ENCODE data around the gene CDC14B.

The CDC14B gene

DNA sequence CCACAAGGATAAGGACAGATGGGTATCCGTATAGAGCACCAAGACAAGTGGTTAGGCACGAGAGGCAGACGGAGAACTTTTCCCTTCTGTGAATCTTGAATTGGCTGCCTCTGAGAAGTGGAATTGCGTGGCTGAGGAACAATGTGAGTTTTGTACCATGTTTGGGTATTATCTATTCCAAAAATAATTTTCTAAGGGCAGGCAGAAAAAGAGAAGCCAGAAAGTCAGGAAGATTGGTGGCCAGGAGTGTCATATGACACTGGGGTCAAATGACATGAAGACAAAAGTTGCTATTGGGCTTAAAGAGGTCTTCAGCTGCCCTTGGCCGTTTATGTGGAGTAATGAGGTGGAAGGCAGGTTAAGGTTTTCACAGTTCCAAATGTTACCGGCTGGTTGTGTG is 155.2 kb downstream of the CDC14B start:
- no peak for TF ChIP-seq FOXP2 (optimal IDR thresholded peaks at IDR 0.05; ENCODE audit: borderline replicate concordance, extremely low read depth, extremely low read length, insufficient read depth)
- no peak for TF ChIP-seq SIN3A (IDR thresholded peaks at IDR 0.05; ENCODE audit: borderline replicate concordance, insufficient read depth, low read length)
- no peak for TF ChIP-seq TAF1 (IDR thresholded peaks at IDR 0.05; ENCODE audit: borderline replicate concordance, insufficient read depth, low read length)

DNA sequence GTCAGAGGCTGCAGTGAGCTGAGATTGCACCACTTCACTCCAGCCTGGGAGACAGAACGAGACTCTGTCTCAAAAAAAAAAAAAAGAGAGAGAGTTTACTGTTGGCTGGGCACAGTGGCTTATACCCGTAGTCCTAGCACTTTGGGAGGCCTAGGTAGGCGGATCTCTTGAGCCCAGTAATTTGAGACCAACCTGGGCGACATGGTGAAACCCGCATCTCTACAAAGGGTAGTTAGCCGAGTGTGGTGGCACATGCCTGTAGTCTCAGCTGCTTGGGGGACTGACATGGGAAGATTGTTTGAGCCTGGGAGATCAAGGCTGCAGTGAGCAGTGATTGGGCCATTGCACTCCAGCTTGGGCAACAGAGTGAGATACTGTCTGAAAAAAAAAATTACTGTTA is 157.1 kb downstream of the CDC14B start:
- TF ChIP-seq FOXP2 (optimal IDR thresholded peaks at IDR 0.05; ENCODE audit: borderline replicate concordance, extremely low read depth, extremely low read length, insufficient read depth): no peak
- TF ChIP-seq SIN3A (IDR thresholded peaks at IDR 0.05; ENCODE audit: borderline replicate concordance, insufficient read depth, low read length): no peak
- TF ChIP-seq, protein P1, sequence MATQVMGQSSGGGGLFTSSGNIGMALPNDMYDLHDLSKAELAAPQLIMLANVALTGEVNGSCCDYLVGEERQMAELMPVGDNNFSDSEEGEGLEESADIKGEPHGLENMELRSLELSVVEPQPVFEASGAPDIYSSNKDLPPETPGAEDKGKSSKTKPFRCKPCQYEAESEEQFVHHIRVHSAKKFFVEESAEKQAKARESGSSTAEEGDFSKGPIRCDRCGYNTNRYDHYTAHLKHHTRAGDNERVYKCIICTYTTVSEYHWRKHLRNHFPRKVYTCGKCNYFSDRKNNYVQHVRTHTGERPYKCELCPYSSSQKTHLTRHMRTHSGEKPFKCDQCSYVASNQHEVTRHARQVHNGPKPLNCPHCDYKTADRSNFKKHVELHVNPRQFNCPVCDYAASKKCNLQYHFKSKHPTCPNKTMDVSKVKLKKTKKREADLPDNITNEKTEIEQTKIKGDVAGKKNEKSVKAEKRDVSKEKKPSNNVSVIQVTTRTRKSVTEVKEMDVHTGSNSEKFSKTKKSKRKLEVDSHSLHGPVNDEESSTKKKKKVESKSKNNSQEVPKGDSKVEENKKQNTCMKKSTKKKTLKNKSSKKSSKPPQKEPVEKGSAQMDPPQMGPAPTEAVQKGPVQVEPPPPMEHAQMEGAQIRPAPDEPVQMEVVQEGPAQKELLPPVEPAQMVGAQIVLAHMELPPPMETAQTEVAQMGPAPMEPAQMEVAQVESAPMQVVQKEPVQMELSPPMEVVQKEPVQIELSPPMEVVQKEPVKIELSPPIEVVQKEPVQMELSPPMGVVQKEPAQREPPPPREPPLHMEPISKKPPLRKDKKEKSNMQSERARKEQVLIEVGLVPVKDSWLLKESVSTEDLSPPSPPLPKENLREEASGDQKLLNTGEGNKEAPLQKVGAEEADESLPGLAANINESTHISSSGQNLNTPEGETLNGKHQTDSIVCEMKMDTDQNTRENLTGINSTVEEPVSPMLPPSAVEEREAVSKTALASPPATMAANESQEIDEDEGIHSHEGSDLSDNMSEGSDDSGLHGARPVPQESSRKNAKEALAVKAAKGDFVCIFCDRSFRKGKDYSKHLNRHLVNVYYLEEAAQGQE (IDR thresholded peaks at IDR 0.05; ENCODE audit: insufficient read depth in 1 of 2, low read depth in 2 of 2, low read length in 2 of 2): no peak
- no peak for TF ChIP-seq TAF1 (IDR thresholded peaks at IDR 0.05; ENCODE audit: borderline replicate concordance, insufficient read depth, low read length)
- TF ChIP-seq POLR2AphosphoS5 (IDR thresholded peaks at IDR 0.05; ENCODE audit: low read depth, low read length): no peak

DNA sequence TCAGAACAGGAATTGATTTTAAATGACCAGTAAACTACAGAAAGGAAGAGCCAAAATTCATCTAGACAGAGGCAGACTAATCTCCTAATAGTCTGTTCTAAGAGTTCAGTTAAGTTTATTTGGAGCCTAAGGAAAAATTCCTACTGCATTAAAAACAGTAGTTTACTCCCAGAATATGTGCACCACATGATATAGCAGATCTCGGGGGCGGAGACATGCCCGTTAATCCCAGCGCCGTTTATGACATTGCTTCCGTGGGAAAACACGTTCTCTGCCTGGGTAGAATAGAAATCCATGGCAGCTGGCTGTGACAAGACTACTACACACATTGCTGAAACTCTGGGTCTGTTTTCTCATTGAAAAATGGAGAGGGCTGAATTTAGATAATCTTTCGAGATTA is 158.3 kb downstream of the CDC14B start:
- no peak for TF ChIP-seq FOXP2 (optimal IDR thresholded peaks at IDR 0.05; ENCODE audit: borderline replicate concordance, extremely low read depth, extremely low read length, insufficient read depth)
- TF ChIP-seq TAF1 (IDR thresholded peaks at IDR 0.05; ENCODE audit: borderline replicate concordance, insufficient read depth, low read length): no peak
- TF ChIP-seq, protein P1 (IDR thresholded peaks at IDR 0.05; ENCODE audit: insufficient read depth in 1 of 2, low read depth in 2 of 2, low read length in 2 of 2): no peak
- no peak for TF ChIP-seq POLR2AphosphoS5 (IDR thresholded peaks at IDR 0.05; ENCODE audit: low read depth, low read length)
- TF ChIP-seq SIN3A (IDR thresholded peaks at IDR 0.05; ENCODE audit: borderline replicate concordance, insufficient read depth, low read length): no peak

DNA sequence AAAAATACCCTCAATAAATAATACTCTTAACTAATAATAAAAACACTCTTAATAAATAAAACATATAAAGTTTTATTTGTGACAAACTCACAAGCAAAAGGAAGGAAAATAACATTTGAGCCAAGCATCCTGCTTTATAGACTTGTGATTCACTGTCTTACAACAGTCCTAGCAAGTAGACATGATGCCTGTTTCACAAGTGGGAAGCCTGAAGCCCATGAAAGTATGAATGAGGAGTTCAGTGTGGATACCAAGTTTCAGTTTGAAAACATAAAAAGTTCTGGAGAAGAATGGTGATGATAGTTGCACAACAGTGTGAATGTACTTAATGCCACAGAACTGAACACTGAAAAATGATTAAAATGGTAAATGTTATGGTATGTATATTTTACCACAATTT is 158.8 kb downstream of the CDC14B start:
- TF ChIP-seq SIN3A (IDR thresholded peaks at IDR 0.05; ENCODE audit: borderline replicate concordance, insufficient read depth, low read length) (no peak), TAF1 (IDR thresholded peaks at IDR 0.05; ENCODE audit: borderline replicate concordance, insufficient read depth, low read length) (no peak), FOXP2 (optimal IDR thresholded peaks at IDR 0.05; ENCODE audit: borderline replicate concordance, extremely low read depth, extremely low read length, insufficient read depth) (no peak), POLR2AphosphoS5 (IDR thresholded peaks at IDR 0.05; ENCODE audit: low read depth, low read length) (no peak)
- TF ChIP-seq, protein P1 (IDR thresholded peaks at IDR 0.05; ENCODE audit: insufficient read depth in 1 of 2, low read depth in 2 of 2, low read length in 2 of 2): no peak

DNA sequence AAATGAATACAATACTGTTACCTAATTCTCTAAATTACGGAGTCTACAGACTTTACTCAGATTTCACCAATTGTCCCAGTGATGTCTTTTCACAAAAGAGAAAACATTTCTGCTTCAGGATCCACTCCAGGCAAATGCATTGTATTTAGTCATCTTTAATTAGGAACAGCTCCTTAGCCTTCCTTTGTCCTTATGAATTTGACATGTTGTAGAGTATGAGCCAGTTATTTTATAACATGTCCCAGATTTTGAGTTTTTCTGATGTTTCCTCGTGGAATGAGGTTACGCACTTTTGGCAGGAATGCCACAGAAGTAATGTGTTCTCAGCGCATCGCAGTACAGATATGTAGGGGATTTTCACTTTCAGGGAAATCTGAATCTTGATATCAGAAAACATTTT is 159.2 kb downstream of the CDC14B start:
- no peak for TF ChIP-seq TAF1 (IDR thresholded peaks at IDR 0.05; ENCODE audit: borderline replicate concordance, insufficient read depth, low read length)

DNA sequence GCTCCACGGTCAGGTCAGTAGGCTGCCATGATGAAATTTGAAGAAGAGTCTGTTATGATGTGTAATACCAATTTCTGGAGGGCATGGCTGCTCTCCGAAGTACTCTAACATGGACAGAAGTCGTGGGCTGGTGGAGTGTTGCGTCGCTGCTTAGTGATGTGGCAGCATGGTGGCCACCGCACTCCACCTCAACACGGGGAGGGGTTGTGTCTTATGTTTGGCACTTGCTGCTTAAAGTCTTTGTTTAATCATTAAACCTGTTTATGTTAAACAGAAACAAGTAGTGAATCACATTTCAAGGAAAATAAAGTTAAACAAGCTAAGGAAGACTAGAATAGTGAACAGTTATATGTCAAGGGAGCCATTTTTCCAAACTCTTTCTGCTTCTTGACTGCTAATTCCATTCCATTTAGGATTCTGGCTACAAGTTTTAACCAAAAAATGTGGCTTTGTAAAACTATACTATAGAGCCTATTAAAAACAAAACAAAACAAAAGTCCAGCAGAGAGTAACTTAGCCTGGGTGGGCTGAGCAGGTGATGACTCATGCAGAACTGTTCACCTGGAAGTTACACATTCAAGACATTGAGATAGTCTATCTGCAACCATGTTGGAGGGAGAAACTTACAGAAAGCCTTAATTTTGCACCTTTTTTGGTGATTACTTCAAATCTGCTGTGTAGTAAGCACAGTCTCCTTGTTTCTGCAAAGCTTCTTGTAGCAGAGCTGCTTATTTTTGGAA is 160.2 kb downstream of the CDC14B start:
- TF ChIP-seq POLR2AphosphoS5 (IDR thresholded peaks at IDR 0.05; ENCODE audit: low read depth, low read length) (no peak), FOXP2 (optimal IDR thresholded peaks at IDR 0.05; ENCODE audit: borderline replicate concordance, extremely low read depth, extremely low read length, insufficient read depth) (no peak), TAF1 (IDR thresholded peaks at IDR 0.05; ENCODE audit: borderline replicate concordance, insufficient read depth, low read length) (no peak), SIN3A (IDR thresholded peaks at IDR 0.05; ENCODE audit: borderline replicate concordance, insufficient read depth, low read length) (no peak)
- TF ChIP-seq, protein P1 (IDR thresholded peaks at IDR 0.05; ENCODE audit: insufficient read depth in 1 of 2, low read depth in 2 of 2, low read length in 2 of 2): no peak
